HG03108 (cell line): ENCODE measurements around the gene GFPT1.
"Not testable (repeated sequence)": the region's sequence is repeated elsewhere in the genome, so short reads cannot be mapped to it uniquely, and the experiment has no call there.

Source experiments
- ATAC-seq: cut with Tn5 transposase; IDR thresholded peaks from one replicate; pipeline ENCODE4 v1.9.1; 2021; ENCODE audit warnings: moderate library complexity; ENCODE audit not compliant: unreplicated experiment

The GFPT1 gene

GRCh38 chr2:69384618-69385081, 2.4 kb downstream of the GFPT1 start:
- ATAC-seq = no peak

GRCh38 chr2:69383176-69383812, 3.7 kb downstream of the GFPT1 start:
- ATAC-seq = no peak

GRCh38 chr2:69382547-69382946, 4.5 kb downstream of the GFPT1 start:
- no peak for ATAC-seq

- ATAC-seq = no peak
Measured at GRCh38 chr2:69381337-69381737, 5.7 kb downstream of the GFPT1 start.

GRCh38 chr2:69380072-69380917, 6.7 kb downstream of the GFPT1 start:
- no peak for ATAC-seq

- ATAC-seq = no peak
Measured at GRCh38 chr2:69376403-69376802, 10.6 kb downstream of the GFPT1 start.

GRCh38 chr2:69375494-69376353, 11.3 kb downstream of the GFPT1 start:
- ATAC-seq = no peak

GRCh38 chr2:69372767-69373166, 14.3 kb downstream of the GFPT1 start:
- ATAC-seq = no peak

- ATAC-seq = no peak
Measured at GRCh38 chr2:69369802-69370201, 17.2 kb downstream of the GFPT1 start.

- no peak for ATAC-seq
Measured at GRCh38 chr2:69368588-69368987, 18.4 kb downstream of the GFPT1 start.

- ATAC-seq = no peak
Measured at GRCh38 chr2:69359371-69359770, 27.7 kb downstream of the GFPT1 start.

GRCh38 chr2:69358914-69359313, 28.1 kb downstream of the GFPT1 start:
- ATAC-seq = no peak

- ATAC-seq = no peak
Measured at GRCh38 chr2:69356471-69356870, 30.6 kb downstream of the GFPT1 start.

GRCh38 chr2:69354976-69355375, 32.1 kb downstream of the GFPT1 start:
- not testable (repeated sequence) for ATAC-seq

GRCh38 chr2:69353360-69353759, 33.7 kb downstream of the GFPT1 start:
- no peak for ATAC-seq

GRCh38 chr2:69348781-69349180, 38.2 kb downstream of the GFPT1 start:
- no peak for ATAC-seq

GRCh38 chr2:69345434-69345833, 41.6 kb downstream of the GFPT1 start:
- ATAC-seq = no peak

GRCh38 chr2:69344305-69344704, 42.7 kb downstream of the GFPT1 start:
- no peak for ATAC-seq

- no peak for ATAC-seq
Measured at GRCh38 chr2:69340101-69340775, 46.8 kb downstream of the GFPT1 start.

- no peak for ATAC-seq
Measured at GRCh38 chr2:69335311-69335710, 51.7 kb downstream of the GFPT1 start.

GRCh38 chr2:69333352-69333751, 53.7 kb downstream of the GFPT1 start:
- no peak for ATAC-seq
